Measurements from ENCODE around the gene DPH1.

DNA sequence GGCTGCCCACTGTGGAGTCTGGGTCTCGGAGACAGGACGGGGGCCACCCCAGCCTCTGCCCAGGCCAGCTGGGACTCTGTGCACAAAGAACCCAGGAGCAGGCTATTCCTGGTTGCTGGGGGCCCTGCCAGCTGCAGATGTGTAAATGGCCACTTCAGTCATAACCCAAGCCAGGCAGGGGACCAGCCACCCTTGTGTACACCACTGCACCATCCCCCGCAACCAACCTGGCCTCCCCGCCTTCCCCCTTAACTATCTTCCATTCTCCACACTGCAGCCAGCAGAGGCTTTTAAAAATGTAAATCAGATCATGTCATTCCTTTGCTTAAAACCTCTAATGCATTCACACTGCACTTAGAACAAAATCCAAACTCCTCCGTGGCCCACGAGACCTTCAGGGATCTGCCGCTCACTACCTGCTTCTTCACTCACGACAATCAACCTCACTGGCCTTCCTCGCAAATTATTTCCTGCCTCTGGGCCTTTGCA lies 33.1 kb upstream of the DPH1 start:
- TF ChIP-seq POLR2A (IDR thresholded peaks at IDR 0.05) (no peak), EP300 (IDR thresholded peaks at IDR 0.05) (no peak)
- TF ChIP-seq, protein P1, sequence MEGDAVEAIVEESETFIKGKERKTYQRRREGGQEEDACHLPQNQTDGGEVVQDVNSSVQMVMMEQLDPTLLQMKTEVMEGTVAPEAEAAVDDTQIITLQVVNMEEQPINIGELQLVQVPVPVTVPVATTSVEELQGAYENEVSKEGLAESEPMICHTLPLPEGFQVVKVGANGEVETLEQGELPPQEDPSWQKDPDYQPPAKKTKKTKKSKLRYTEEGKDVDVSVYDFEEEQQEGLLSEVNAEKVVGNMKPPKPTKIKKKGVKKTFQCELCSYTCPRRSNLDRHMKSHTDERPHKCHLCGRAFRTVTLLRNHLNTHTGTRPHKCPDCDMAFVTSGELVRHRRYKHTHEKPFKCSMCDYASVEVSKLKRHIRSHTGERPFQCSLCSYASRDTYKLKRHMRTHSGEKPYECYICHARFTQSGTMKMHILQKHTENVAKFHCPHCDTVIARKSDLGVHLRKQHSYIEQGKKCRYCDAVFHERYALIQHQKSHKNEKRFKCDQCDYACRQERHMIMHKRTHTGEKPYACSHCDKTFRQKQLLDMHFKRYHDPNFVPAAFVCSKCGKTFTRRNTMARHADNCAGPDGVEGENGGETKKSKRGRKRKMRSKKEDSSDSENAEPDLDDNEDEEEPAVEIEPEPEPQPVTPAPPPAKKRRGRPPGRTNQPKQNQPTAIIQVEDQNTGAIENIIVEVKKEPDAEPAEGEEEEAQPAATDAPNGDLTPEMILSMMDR (IDR thresholded peaks at IDR 0.05): no peak

Measured in ovary (tissue), 3 donors.